Measurements from ENCODE around the gene CLN6. TPM values are rescaled to one million over a fixed set of nuclear protein-coding genes. Genes with fewer than 3 reads are reported as not detected.

Gene CLN6
- total and polyA plus RNA-seq, 9 of the 15 experiments (the other 6 are each of a cell fraction or from before 2014, with no cell fraction given) = 0.71 to 53.3 (median 39.3) TPM

DNA sequence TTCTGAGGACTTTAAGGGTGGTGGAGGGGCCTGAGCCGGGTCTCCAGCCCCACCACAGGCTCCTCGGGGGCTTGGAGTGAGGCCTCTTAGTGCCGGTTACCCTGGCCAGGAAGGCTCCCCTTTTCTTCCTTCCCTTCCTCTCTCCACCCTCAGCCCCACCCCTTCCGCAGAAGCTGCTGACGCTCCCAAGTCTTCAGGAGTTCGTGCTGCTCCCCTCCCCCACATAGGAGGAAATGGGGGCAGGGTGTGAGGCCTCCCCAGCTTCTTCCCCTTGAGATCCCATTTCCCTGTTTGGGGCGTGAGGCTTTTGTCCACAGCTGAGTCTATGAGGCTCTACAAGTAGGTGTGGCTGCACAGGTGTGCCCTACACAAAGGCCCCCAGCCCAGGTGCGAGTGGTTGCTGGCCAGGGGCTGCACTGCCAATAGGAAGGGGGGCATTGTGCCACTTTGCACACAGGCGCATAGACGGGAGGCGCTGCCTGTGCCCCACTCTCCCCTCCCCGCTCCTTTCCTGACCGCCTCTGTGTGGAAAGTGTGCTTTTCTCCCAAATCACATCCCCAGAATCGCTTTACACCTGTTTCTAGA lies 23.5 kb downstream of the CLN6 start:
- H3K27ac ChIP-seq (ENCODE audit: extremely low read depth, low read depth, low read length) = peak overlapping the region; percentile 75
- intact Hi-C loops (cut with micrococcal nuclease) (no loop called here), in situ Hi-C loops (cut with MboI) (no loop called here)
- H3K9me3 ChIP-seq (replicated peaks; ENCODE audit: control insufficient read depth, insufficient read depth, low read depth, low read length) = no peaks in the 10 kb centered on the region
- peak overlapping the region; percentile 49 to 88 for H3K9ac ChIP-seq (ENCODE audit: insufficient read depth in 1 of 2, low read depth in 2 of 2, low read length in 2 of 2)
- peaks cover 39% of the 10 kb centered on the region for H3K79me2 ChIP-seq (ENCODE audit: control insufficient read depth, insufficient read depth, low read length)
- ChIA-PET CTCF (ENCODE audit: low intra/inter-chr PET ratio) (no interaction called here), POLR2A (interaction anchor here (0.6 to 1.3 kb wide), 4 partner anchors 11 to 312 kb away, joined by 3 to 4 read pairs (median 4); no protein-coding TSS in a partner anchor)
- WGBS (ENCODE audit: insufficient coverage, low coverage, missing lambda C conversion rate) = 47% methylated on average over 10 of the region's 14 CpGs
- peak overlapping the region; percentile 27; the same call in 1 of the 2 replicates for H3K4me3 ChIP-seq
- no TSS peak for BruUV-seq (replicated peaks)
- peaks cover 14 to 42% of the 10 kb centered on the region in 2 experiments for H3K4me1 ChIP-seq (replicated peaks in 1 of 2; ENCODE audit: control insufficient read depth in 2 of 2, insufficient read depth in 2 of 2, low read length in 2 of 2)
- H3K9me1 ChIP-seq (ENCODE audit: control insufficient read depth, insufficient read depth, low read length) = no peaks in the 10 kb centered on the region
- peak overlapping the region; percentile 65 for H3K4me2 ChIP-seq (ENCODE audit: insufficient read depth, low read length)
- DNase-seq (ENCODE audit: extremely low read depth in 1 of 4, low spot score in 3 of 4) (peak; percentile 71 to 84 (median 77)), ATAC-seq (peak; percentile 86), FAIRE-seq (peak; percentile 88)
- no peaks in the 10 kb centered on the region for H3K27me3 ChIP-seq (ENCODE audit: control insufficient read depth in 2 of 2, insufficient read depth in 2 of 2, low read length in 2 of 2)
- peak overlapping the region; percentile 32; the same call in 1 of the 2 replicates for H2AFZ ChIP-seq (ENCODE audit: low read depth, low read length)
- 0 out of 2 replicates have a peak, but pooled peaks cover 9% of the 10 kb centered on the region for H4K20me1 ChIP-seq (replicated peaks; ENCODE audit: control insufficient read depth, insufficient read depth, low read length)
- peaks cover 62% of the 10 kb centered on the region; the same call in 2 of the 3 replicates for H3K36me3 ChIP-seq (ENCODE audit: control insufficient read depth, insufficient read depth, low read length)
- no peak for TF ChIP-seq ZKSCAN1 (IDR thresholded peaks at IDR 0.05; ENCODE audit: low read depth, low read length)
- no peak for TF ChIP-seq TSC22D4 (tag; IDR thresholded peaks at IDR 0.05)
- TF ChIP-seq ZFP1 (CRISPR knock-in tag; IDR thresholded peaks at IDR 0.05) = no peak
- no peak for TF ChIP-seq TGIF2 (CRISPR knock-in tag; IDR thresholded peaks at IDR 0.05)
- TF ChIP-seq CBX5 (IDR thresholded peaks at IDR 0.05; ENCODE audit: borderline replicate concordance, low read depth) = no peak
- TF ChIP-seq, protein P1, sequence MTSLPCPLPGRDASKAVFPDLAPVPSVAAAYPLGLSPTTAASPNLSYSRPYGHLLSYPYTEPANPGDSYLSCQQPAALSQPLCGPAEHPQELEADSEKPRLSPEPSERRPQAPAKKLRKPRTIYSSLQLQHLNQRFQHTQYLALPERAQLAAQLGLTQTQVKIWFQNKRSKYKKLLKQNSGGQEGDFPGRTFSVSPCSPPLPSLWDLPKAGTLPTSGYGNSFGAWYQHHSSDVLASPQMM (CRISPR knock-in tag; IDR thresholded peaks at IDR 0.05) = no peak
- TF ChIP-seq ZNF830 (CRISPR knock-in tag; IDR thresholded peaks at IDR 0.05) = no peak
- no peak for TF ChIP-seq FOS (IDR thresholded peaks at IDR 0.05; ENCODE audit: extremely low read depth, insufficient read length)
- TF ChIP-seq, protein P2, sequence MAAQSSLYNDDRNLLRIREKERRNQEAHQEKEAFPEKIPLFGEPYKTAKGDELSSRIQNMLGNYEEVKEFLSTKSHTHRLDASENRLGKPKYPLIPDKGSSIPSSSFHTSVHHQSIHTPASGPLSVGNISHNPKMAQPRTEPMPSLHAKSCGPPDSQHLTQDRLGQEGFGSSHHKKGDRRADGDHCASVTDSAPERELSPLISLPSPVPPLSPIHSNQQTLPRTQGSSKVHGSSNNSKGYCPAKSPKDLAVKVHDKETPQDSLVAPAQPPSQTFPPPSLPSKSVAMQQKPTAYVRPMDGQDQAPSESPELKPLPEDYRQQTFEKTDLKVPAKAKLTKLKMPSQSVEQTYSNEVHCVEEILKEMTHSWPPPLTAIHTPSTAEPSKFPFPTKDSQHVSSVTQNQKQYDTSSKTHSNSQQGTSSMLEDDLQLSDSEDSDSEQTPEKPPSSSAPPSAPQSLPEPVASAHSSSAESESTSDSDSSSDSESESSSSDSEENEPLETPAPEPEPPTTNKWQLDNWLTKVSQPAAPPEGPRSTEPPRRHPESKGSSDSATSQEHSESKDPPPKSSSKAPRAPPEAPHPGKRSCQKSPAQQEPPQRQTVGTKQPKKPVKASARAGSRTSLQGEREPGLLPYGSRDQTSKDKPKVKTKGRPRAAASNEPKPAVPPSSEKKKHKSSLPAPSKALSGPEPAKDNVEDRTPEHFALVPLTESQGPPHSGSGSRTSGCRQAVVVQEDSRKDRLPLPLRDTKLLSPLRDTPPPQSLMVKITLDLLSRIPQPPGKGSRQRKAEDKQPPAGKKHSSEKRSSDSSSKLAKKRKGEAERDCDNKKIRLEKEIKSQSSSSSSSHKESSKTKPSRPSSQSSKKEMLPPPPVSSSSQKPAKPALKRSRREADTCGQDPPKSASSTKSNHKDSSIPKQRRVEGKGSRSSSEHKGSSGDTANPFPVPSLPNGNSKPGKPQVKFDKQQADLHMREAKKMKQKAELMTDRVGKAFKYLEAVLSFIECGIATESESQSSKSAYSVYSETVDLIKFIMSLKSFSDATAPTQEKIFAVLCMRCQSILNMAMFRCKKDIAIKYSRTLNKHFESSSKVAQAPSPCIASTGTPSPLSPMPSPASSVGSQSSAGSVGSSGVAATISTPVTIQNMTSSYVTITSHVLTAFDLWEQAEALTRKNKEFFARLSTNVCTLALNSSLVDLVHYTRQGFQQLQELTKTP (IDR thresholded peaks at IDR 0.05; ENCODE audit: low read depth in 1 of 2, partially characterized antibody in 2 of 2) = peak in 1 of 2 experiments; percentile 23
- TF ChIP-seq SOX6 (IDR thresholded peaks at IDR 0.05) = peak; percentile 20; the same call in 1 of the 2 replicates
- no peak for TF ChIP-seq ZNF445 (CRISPR knock-in tag; IDR thresholded peaks at IDR 0.05; ENCODE audit: low read depth)
- TF ChIP-seq ETV5 (CRISPR knock-in tag; IDR thresholded peaks at IDR 0.05; ENCODE audit: low read depth) = no peak
- no peak for TF ChIP-seq E2F8 (IDR thresholded peaks at IDR 0.05; ENCODE audit: low read depth, partially characterized antibody)
